HuH-7.5 (cell line): Measurements from ENCODE around the gene RASGRP4.
A peak's percentile ranks its signal among the peaks of the same experiment; 100 is the strongest.

Source experiments
- DNase-seq: peaks from one replicate; pipeline ENCODE4 v3.0.0; 2011; ENCODE audit warnings: low spot score

Gene RASGRP4

GRCh38 chr19:38389101-38389925 is 36.7 kb downstream of the RASGRP4 start:
- no peak for DNase-seq

- DNase-seq, result peak; percentile 64
These were observed 37.5 kb downstream of the RASGRP4 start, which contains the start of gene SPRED3 for GRCh38 chr19:38388349-38389100. Gene SPRED3, plus strand, starts transcription at chr19:38388697. Its CDS starts 1,606 bp downstream, at chr19:38390303.

GRCh38 chr19:38387550-38388348 is 38.3 kb downstream of the RASGRP4 start, which contains the start of gene GGN:
Gene GGN, minus strand, starts transcription at chr19:38388034. Its CDS starts 773 bp downstream, at chr19:38387261.
- DNase-seq, result peak; percentile 98

GRCh38 chr19:38386971-38387549 is 39.0 kb downstream of the RASGRP4 start:
- no peak for DNase-seq

GRCh38 chr19:38386300-38386970 is 39.6 kb downstream of the RASGRP4 start:
- no peak for DNase-seq

- no peak for DNase-seq
These were observed 40.2 kb downstream of the RASGRP4 start for GRCh38 chr19:38385804-38386257.

- DNase-seq, result no peak
These were observed 40.8 kb downstream of the RASGRP4 start for GRCh38 chr19:38385057-38385803.

- DNase-seq, result peak; percentile 59
These were observed 41.6 kb downstream of the RASGRP4 start for GRCh38 chr19:38384209-38385027.

- DNase-seq, result no peak
These were observed 42.3 kb downstream of the RASGRP4 start for GRCh38 chr19:38383743-38384142.

- DNase-seq, result no peak
These were observed 42.8 kb downstream of the RASGRP4 start for GRCh38 chr19:38383184-38383583.

GRCh38 chr19:38381138-38381537 is 44.9 kb downstream of the RASGRP4 start:
- no peak for DNase-seq

GRCh38 chr19:38378866-38379265 is 47.2 kb downstream of the RASGRP4 start:
- no peak for DNase-seq

- no peak for DNase-seq
These were observed 49.0 kb downstream of the RASGRP4 start for GRCh38 chr19:38377052-38377451.

- no peak for DNase-seq
These were observed 49.4 kb downstream of the RASGRP4 start for GRCh38 chr19:38376576-38376975.

GRCh38 chr19:38375748-38376147 is 50.3 kb downstream of the RASGRP4 start:
- DNase-seq, result no peak

GRCh38 chr19:38375098-38375493 is 50.9 kb downstream of the RASGRP4 start:
- no peak for DNase-seq

- DNase-seq, result peak; percentile 99
These were observed 51.5 kb downstream of the RASGRP4 start, which contains the start of gene PSMD8 for GRCh38 chr19:38374332-38375097. Gene PSMD8, plus strand, starts transcription at chr19:38374571. Its CDS starts 31 bp downstream, at chr19:38374602.

- no peak for DNase-seq
These were observed 52.1 kb downstream of the RASGRP4 start for GRCh38 chr19:38373907-38374331.

GRCh38 chr19:38371081-38371480 is 54.9 kb downstream of the RASGRP4 start:
- DNase-seq, result no peak
